CD4-positive, alpha-beta T cell (primary cell): ENCODE data around the gene SYT17. TPM values are rescaled to one million over a fixed set of nuclear protein-coding genes. Genes with fewer than 3 reads are reported as not detected.

Experiments
- ATAC-seq: fragments of 200-7000 bp; cut with Tn5 transposase; one replicate; pipeline ENCODE4 v1.10.0; 2022; ENCODE audit warnings: mild to moderate bottlenecking; ENCODE audit not compliant: poor library complexity
- CTCF ChIA-PET: fragments of 350-600 bp; sonication (Branson Sonifier 250); formaldehyde crosslinking; loops from one replicate; lab custom pipeline; 2021; ENCODE audit warnings: antibody characterized with exemption, inconsistent platforms; lab: Charles Lee
- POLR2A ChIA-PET: fragments of 350-600 bp; sonication (Branson Sonifier 250); formaldehyde crosslinking; loops from one replicate; lab custom pipeline; 2021; ENCODE audit warnings: antibody characterized with exemption, inconsistent platforms; lab: Charles Lee
- DNase-seq, 14 experiments: peaks; one replicate each; pipeline ENCODE4 v3.0.0-alpha.2; 2013 to 2020; ENCODE audit warnings: mixed read lengths in 2 of 14
- H3K27ac ChIP-seq, 2 donors: one replicate each; pipeline versions ENCODE4 v1.5.1 to v1.7.0; 2013; ENCODE audit warnings: low read length in 2 of 2, low read depth in 1 of 2, mild to moderate bottlenecking in 1 of 2
- H3K27me3 ChIP-seq, 2 experiments: 1 replicate in 1 of 2; 2 replicates in 1 of 2; pipeline versions ENCODE4 v1.6.1 to v1.7.0; 2013; ENCODE audit warnings: low read length in 2 of 2, control low read depth in 1 of 2, mild to moderate bottlenecking in 1 of 2, moderate library complexity in 1 of 2; ENCODE audit not compliant: insufficient read depth in 2 of 2, control insufficient read depth in 1 of 2
- H3K36me3 ChIP-seq: one replicate; pipeline ENCODE4 v1.6.1; 2013; ENCODE audit warnings: low read length, control low read depth; ENCODE audit not compliant: insufficient read depth
- H3K4me1 ChIP-seq: one replicate; pipeline ENCODE4 v1.6.1; 2013; ENCODE audit warnings: low read length, control low read depth; ENCODE audit not compliant: insufficient read depth
- H3K4me3 ChIP-seq: one replicate; pipeline ENCODE4 v1.5.1; 2013; ENCODE audit warnings: mild to moderate bottlenecking, low read length, moderate library complexity
- H3K9me3 ChIP-seq, 2 experiments: 1 replicate in 1 of 2; 2 replicates in 1 of 2; pipeline versions ENCODE4 v1.6.1 to v1.7.0; 2013; ENCODE audit warnings: low read length in 2 of 2, mild to moderate bottlenecking in 2 of 2, control low read depth in 1 of 2, moderate library complexity in 1 of 2; ENCODE audit not compliant: control insufficient read depth in 1 of 2, insufficient read depth in 1 of 2
- H3K27ac Mint-ChIP-seq: one replicate; pipeline ENCODE4 v1.8.0; 2020; ENCODE audit warnings: mixed read lengths
- H3K27me3 Mint-ChIP-seq: one replicate; pipeline ENCODE4 v1.8.0; 2021; ENCODE audit warnings: mixed read lengths
- H3K36me3 Mint-ChIP-seq: one replicate; pipeline ENCODE4 v1.8.0; 2021; ENCODE audit warnings: low read depth, mixed read lengths
- H3K4me1 Mint-ChIP-seq: one replicate; pipeline ENCODE4 v1.8.0; 2021; ENCODE audit warnings: low read depth, mixed read lengths
- H3K4me3 Mint-ChIP-seq: one replicate; pipeline ENCODE4 v1.8.0; 2020; ENCODE audit warnings: mild to moderate bottlenecking, mixed read lengths
- H3K9me3 Mint-ChIP-seq: one replicate; pipeline ENCODE4 v1.8.0; 2020; ENCODE audit warnings: mixed read lengths
- intact Hi-C, 2 experiments: fragments of 100-400 bp; cut with DNase I in 1 of 2; cut with micrococcal nuclease in 1 of 2; formaldehyde crosslinking; loops; one replicate each; pipeline versions ENCODE4 v1.15.1 to v1.9.0; 2023 to 2025; cut with DNase I, micrococcal nuclease
- total RNA-seq, 174 experiments: library from RNA in 2 of 174; stranded (reverse) in 2 of 174; gene quantifications; one replicate each; pipeline ENCODE4 v1.2.3 and lab custom pipeline; 2021 to 2026
- TF ChIP-seq, protein P1 (sequence below): fragments of 200-600 bp; IDR thresholded peaks from one replicate; pipeline ENCODE4 v1.8.0; 2022; ENCODE audit warnings: antibody characterized with exemption, mild to moderate bottlenecking

SYT17 gene
- total RNA-seq, 2 experiments from 2014 or later = not detected

DNA sequence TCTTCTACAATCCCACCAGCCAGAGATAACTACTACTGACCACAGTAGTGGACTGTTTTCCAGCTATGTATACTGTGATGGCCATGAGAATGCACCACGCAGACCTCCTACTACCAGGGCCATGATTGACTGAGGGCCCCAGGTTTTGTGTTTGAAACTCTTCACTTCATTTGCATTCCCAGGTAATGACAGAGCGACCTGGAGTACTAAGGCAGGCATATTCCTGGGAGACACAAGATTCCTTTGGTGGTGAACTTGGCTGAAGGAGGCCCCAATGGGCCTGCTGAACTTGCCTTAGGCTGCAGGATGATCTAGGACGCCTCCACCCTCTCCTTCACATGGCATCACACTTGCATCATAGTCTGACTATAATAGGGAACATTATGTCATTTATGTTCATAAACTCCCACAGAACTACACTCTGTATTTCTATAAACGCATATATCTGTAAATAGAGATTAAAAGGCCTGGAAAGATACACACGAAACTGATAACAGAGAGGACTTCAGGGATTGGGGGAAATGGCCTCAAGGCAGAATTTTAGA lies 147.9 kb downstream of the SYT17 start:
- H3K36me3 Mint-ChIP-seq = no peaks in the 10 kb centered on the region
- CTCF ChIA-PET = no interaction called here
- no peak overlapping the region for H3K4me3 Mint-ChIP-seq
- H3K27ac Mint-ChIP-seq = no peak overlapping the region
- TF ChIP-seq, protein P1, sequence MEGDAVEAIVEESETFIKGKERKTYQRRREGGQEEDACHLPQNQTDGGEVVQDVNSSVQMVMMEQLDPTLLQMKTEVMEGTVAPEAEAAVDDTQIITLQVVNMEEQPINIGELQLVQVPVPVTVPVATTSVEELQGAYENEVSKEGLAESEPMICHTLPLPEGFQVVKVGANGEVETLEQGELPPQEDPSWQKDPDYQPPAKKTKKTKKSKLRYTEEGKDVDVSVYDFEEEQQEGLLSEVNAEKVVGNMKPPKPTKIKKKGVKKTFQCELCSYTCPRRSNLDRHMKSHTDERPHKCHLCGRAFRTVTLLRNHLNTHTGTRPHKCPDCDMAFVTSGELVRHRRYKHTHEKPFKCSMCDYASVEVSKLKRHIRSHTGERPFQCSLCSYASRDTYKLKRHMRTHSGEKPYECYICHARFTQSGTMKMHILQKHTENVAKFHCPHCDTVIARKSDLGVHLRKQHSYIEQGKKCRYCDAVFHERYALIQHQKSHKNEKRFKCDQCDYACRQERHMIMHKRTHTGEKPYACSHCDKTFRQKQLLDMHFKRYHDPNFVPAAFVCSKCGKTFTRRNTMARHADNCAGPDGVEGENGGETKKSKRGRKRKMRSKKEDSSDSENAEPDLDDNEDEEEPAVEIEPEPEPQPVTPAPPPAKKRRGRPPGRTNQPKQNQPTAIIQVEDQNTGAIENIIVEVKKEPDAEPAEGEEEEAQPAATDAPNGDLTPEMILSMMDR = no peak
- Histone ChIP-seq H3K36me3 (no peaks in the 10 kb centered on the region), H3K27me3 (peaks cover 0 to 2% of the 10 kb centered on the region in 2 experiments), H3K27ac (no peak overlapping the region), H3K9me3 (no peaks in the 10 kb centered on the region), H3K4me3 (no peak overlapping the region), H3K4me1 (no peaks in the 10 kb centered on the region)
- H3K27me3 Mint-ChIP-seq = no peaks in the 10 kb centered on the region
- intact Hi-C loops = no loop called here
- ATAC-seq (no peak), DNase-seq (no peak)
- POLR2A ChIA-PET = no interaction called here
- no peaks in the 10 kb centered on the region for H3K4me1 Mint-ChIP-seq
- H3K9me3 Mint-ChIP-seq = no peaks in the 10 kb centered on the region

- ATAC-seq = no peak
- TF ChIP-seq, protein P1 = no peak
- no peaks in the 10 kb centered on the region for H3K9me3 ChIP-seq
- POLR2A ChIA-PET = no interaction called here
- Mint-ChIP-seq H3K4me1 (no peaks in the 10 kb centered on the region), H3K9me3 (no peaks in the 10 kb centered on the region), H3K27ac (no peak overlapping the region), H3K27me3 (no peaks in the 10 kb centered on the region), H3K4me3 (no peak overlapping the region), H3K36me3 (no peaks in the 10 kb centered on the region)
- peaks cover 0 to 2% of the 10 kb centered on the region in 2 experiments for H3K27me3 ChIP-seq
- CTCF ChIA-PET = no interaction called here
- no peak overlapping the region for H3K4me3 ChIP-seq
- no peaks in the 10 kb centered on the region for H3K36me3 ChIP-seq
- no peak overlapping the region for H3K27ac ChIP-seq
- no peak for DNase-seq
- intact Hi-C loops = no loop called here
- H3K4me1 ChIP-seq = no peaks in the 10 kb centered on the region
Observed at GRCh38 chr16:19316846-19317245, 148.8 kb downstream of the SYT17 start.

Other genes starting within 250 kb of the SYT17 start
- 100 to 1,000 TPM; 120 to 127 TPM for gene SMG1, start 241.8 kb upstream of the SYT17 start, total RNA-seq
- not detected for gene TMC7, start 184.3 kb upstream of the SYT17 start, total RNA-seq
- gene COQ7, start 100.6 kb upstream of the SYT17 start, total RNA-seq = 1 to 10 TPM; 7.9 to 9.1 TPM
- under 1 TPM; 0.31 to 0.36 TPM for gene ITPRIPL2, start 54.3 kb upstream of the SYT17 start, total RNA-seq
- gene CLEC19A, start 117.5 kb downstream of the SYT17 start, total RNA-seq = not detected
- gene TMC5, start 249.6 kb downstream of the SYT17 start, total RNA-seq = not detected